Karpas-422 (cell line): ENCODE data around the gene HOXA3. TPM values are rescaled to one million over a fixed set of nuclear protein-coding genes. Genes with fewer than 3 reads are reported as not detected.
A peak's percentile ranks its signal among the peaks of the same experiment; 100 is the strongest.

Source experiments
- DNase-seq: peaks from one replicate; pipeline ENCODE4 v3.0.0-alpha.2; 2015
- H2AFZ ChIP-seq: fragments of 200-600 bp; sonication (generic); 2 replicates; pipeline ENCODE4 v1.6.1; 2014; ENCODE audit warnings: antibody characterized with exemption, low read length, mixed read lengths
- H3K27ac ChIP-seq: fragments of 200-600 bp; sonication (generic); 2 replicates; pipeline ENCODE4 v1.5.1; 2014; ENCODE audit warnings: mild to moderate bottlenecking, low read length, moderate library complexity
- H3K27me3 ChIP-seq: fragments of 200-600 bp; sonication (generic); 2 replicates; pipeline ENCODE4 v1.6.1; 2014; ENCODE audit warnings: low read length, mixed read lengths
- H3K36me3 ChIP-seq: fragments of 200-600 bp; sonication (generic); 2 replicates; pipeline ENCODE4 v1.6.1; 2014; ENCODE audit warnings: low read length, mixed read lengths; ENCODE audit not compliant: insufficient read depth
- H3K4me1 ChIP-seq: fragments of 200-600 bp; sonication (generic); 2 replicates; pipeline ENCODE4 v1.6.1; 2014; ENCODE audit warnings: mild to moderate bottlenecking, low read length, mixed read lengths
- H3K4me2 ChIP-seq: fragments of 200-600 bp; sonication (generic); 2 replicates; pipeline ENCODE4 v1.6.1; 2014; ENCODE audit warnings: low read length, low read depth, mild to moderate bottlenecking; ENCODE audit not compliant: poor library complexity, severe bottlenecking
- H3K4me3 ChIP-seq: fragments of 200-600 bp; sonication (generic); 2 replicates; pipeline ENCODE4 v1.5.1; 2014; ENCODE audit warnings: mild to moderate bottlenecking, antibody characterized with exemption, low read length, mixed read lengths
- H3K79me2 ChIP-seq: fragments of 200-600 bp; sonication (generic); 2 replicates; pipeline ENCODE4 v1.6.1; 2014; ENCODE audit warnings: mild to moderate bottlenecking, low read length, mixed read lengths
- H3K9ac ChIP-seq: fragments of 200-600 bp; sonication (generic); 2 replicates; pipeline ENCODE4 v1.6.0; 2014; ENCODE audit warnings: low read length
- H3K9me2 ChIP-seq: fragments of 200-600 bp; sonication (generic), shearing (Covaris generic); replicated peaks from 2 replicates; pipeline ENCODE4 v1.6.0; 2014; ENCODE audit warnings: mild to moderate bottlenecking, low read length, moderate library complexity; ENCODE audit not compliant: insufficient read depth
- H3K9me3 ChIP-seq: fragments of 300-700, 200-600 bp; sonication (generic); 2 replicates; pipeline ENCODE4 v1.6.1; 2014; ENCODE audit warnings: low read length, mixed read lengths
- H4K20me1 ChIP-seq: fragments of 200-600 bp; sonication (generic); 2 replicates; pipeline ENCODE4 v1.6.1; 2014; ENCODE audit warnings: mild to moderate bottlenecking, antibody characterized with exemption, low read length, low read depth; ENCODE audit not compliant: insufficient read depth
- total RNA-seq: library from RNA; depleted of rRNA; stranded (reverse); fragments of >200 nt; shearing (Covaris generic); gene quantifications from 2 replicates; pipeline ENCODE4 v1.2.3, GENCODE V29; 2014; ENCODE audit warnings: low replicate concordance

The HOXA3 gene
- total RNA-seq, 1 experiment from 2014 or later, result 1.3 TPM

- no peaks in the 10 kb centered on the region for H3K9me2 ChIP-seq
- no peak overlapping the region for H3K4me3 ChIP-seq
- DNase-seq, result no peak
- no peaks in the 10 kb centered on the region for H3K27me3 ChIP-seq
- no peaks in the 10 kb centered on the region for H3K79me2 ChIP-seq
- no peak overlapping the region for H3K9ac ChIP-seq
- no peak overlapping the region for H3K4me2 ChIP-seq
- H3K9me3 ChIP-seq, result no peaks in the 10 kb centered on the region
- H3K27ac ChIP-seq, result no peak overlapping the region
- no peaks in the 10 kb centered on the region for H4K20me1 ChIP-seq
- peaks cover 22% of the 10 kb centered on the region for H3K4me1 ChIP-seq
- no peaks in the 10 kb centered on the region for H3K36me3 ChIP-seq
- no peak overlapping the region for H2AFZ ChIP-seq
These were observed 45.0 kb upstream of the HOXA3 start for GRCh38 chr7:27197137-27198042.

- Histone ChIP-seq H3K4me2 (no peak overlapping the region), H3K79me2 (no peaks in the 10 kb centered on the region), H3K9ac (no peak overlapping the region), H4K20me1 (no peaks in the 10 kb centered on the region), H3K36me3 (no peaks in the 10 kb centered on the region), H3K27me3 (no peaks in the 10 kb centered on the region), H3K4me1 (peaks cover 15% of the 10 kb centered on the region), H3K9me3 (no peaks in the 10 kb centered on the region), H3K4me3 (no peak overlapping the region), H2AFZ (no peak overlapping the region), H3K27ac (no peak overlapping the region), H3K9me2 (no peaks in the 10 kb centered on the region)
- DNase-seq, result peak; percentile 92
These were observed 43.9 kb upstream of the HOXA3 start for GRCh38 chr7:27196287-27196767.

- no peak overlapping the region for H3K9ac ChIP-seq
- H3K36me3 ChIP-seq, result no peaks in the 10 kb centered on the region
- H3K27me3 ChIP-seq, result no peaks in the 10 kb centered on the region
- no peaks in the 10 kb centered on the region for H4K20me1 ChIP-seq
- no peak overlapping the region for H2AFZ ChIP-seq
- peaks cover 2% of the 10 kb centered on the region; the same call in 1 of the 2 replicates for H3K4me1 ChIP-seq
- H3K9me3 ChIP-seq, result no peaks in the 10 kb centered on the region
- H3K4me3 ChIP-seq, result no peak overlapping the region
- H3K9me2 ChIP-seq, result no peaks in the 10 kb centered on the region
- H3K27ac ChIP-seq, result no peak overlapping the region
- H3K4me2 ChIP-seq, result no peak overlapping the region
- no peak for DNase-seq
- no peaks in the 10 kb centered on the region for H3K79me2 ChIP-seq
These were observed 42.5 kb upstream of the HOXA3 start for GRCh38 chr7:27194686-27195379.

GRCh38 chr7:27194002-27194352 lies 41.6 kb upstream of the HOXA3 start:
- Histone ChIP-seq H3K27me3 (no peaks in the 10 kb centered on the region), H3K9me3 (no peaks in the 10 kb centered on the region)

GRCh38 chr7:27193335-27194001 lies 41.1 kb upstream of the HOXA3 start:
- no peak overlapping the region for H3K4me3 ChIP-seq
- no peaks in the 10 kb centered on the region for H3K79me2 ChIP-seq
- no peaks in the 10 kb centered on the region for H3K9me3 ChIP-seq

More at GRCh38 chr7:27194002-27194352, 41.6 kb upstream of the HOXA3 start:
- Histone ChIP-seq H3K36me3 (no peaks in the 10 kb centered on the region), H3K9ac (no peak overlapping the region), H3K4me3 (no peak overlapping the region), H3K27ac (no peak overlapping the region), H3K4me1 (peaks cover 2% of the 10 kb centered on the region; the same call in 1 of the 2 replicates), H3K79me2 (no peaks in the 10 kb centered on the region), H2AFZ (no peak overlapping the region), H3K9me2 (no peaks in the 10 kb centered on the region), H3K4me2 (no peak overlapping the region), H4K20me1 (no peaks in the 10 kb centered on the region)
- no peak for DNase-seq

GRCh38 chr7:27192546-27193334 lies 40.4 kb upstream of the HOXA3 start:
- H4K20me1 ChIP-seq, result no peaks in the 10 kb centered on the region
- DNase-seq, result no peak
- H3K9me3 ChIP-seq, result no peaks in the 10 kb centered on the region
- H3K27ac ChIP-seq, result no peak overlapping the region
- no peaks in the 10 kb centered on the region for H3K36me3 ChIP-seq
- H3K9ac ChIP-seq, result no peak overlapping the region
- H3K9me2 ChIP-seq, result no peaks in the 10 kb centered on the region
- no peak overlapping the region for H2AFZ ChIP-seq
- no peak overlapping the region for H3K4me3 ChIP-seq
- H3K79me2 ChIP-seq, result no peaks in the 10 kb centered on the region
- H3K27me3 ChIP-seq, result no peaks in the 10 kb centered on the region
- no peak overlapping the region for H3K4me2 ChIP-seq
- H3K4me1 ChIP-seq, result peaks cover 2% of the 10 kb centered on the region; the same call in 1 of the 2 replicates

More at GRCh38 chr7:27193335-27194001, 41.1 kb upstream of the HOXA3 start:
- Histone ChIP-seq H3K9me2 (no peaks in the 10 kb centered on the region), H3K27me3 (no peaks in the 10 kb centered on the region), H3K36me3 (no peaks in the 10 kb centered on the region), H2AFZ (no peak overlapping the region), H3K4me2 (no peak overlapping the region), H4K20me1 (no peaks in the 10 kb centered on the region), H3K27ac (no peak overlapping the region), H3K9ac (no peak overlapping the region), H3K4me1 (peaks cover 2% of the 10 kb centered on the region; the same call in 1 of the 2 replicates)
- no peak for DNase-seq

GRCh38 chr7:27191833-27192545 lies 39.6 kb upstream of the HOXA3 start:
- H3K36me3 ChIP-seq, result no peaks in the 10 kb centered on the region
- no peaks in the 10 kb centered on the region for H3K27me3 ChIP-seq
- peaks cover 2% of the 10 kb centered on the region; the same call in 1 of the 2 replicates for H3K4me1 ChIP-seq
- H4K20me1 ChIP-seq, result no peaks in the 10 kb centered on the region
- H3K4me3 ChIP-seq, result no peak overlapping the region
- DNase-seq, result no peak
- no peak overlapping the region for H3K27ac ChIP-seq
- H3K79me2 ChIP-seq, result no peaks in the 10 kb centered on the region
- H3K9me2 ChIP-seq, result no peaks in the 10 kb centered on the region
- no peak overlapping the region for H3K4me2 ChIP-seq
- H3K9me3 ChIP-seq, result no peaks in the 10 kb centered on the region
- H2AFZ ChIP-seq, result no peak overlapping the region
- no peak overlapping the region for H3K9ac ChIP-seq
